Osteoblast (primary cell): ENCODE measurements around the gene FAM50A. TPM values are rescaled to one million over a fixed set of nuclear protein-coding genes. Genes with fewer than 3 reads are reported as not detected.

Experiments used
- DNase-seq: peaks from one replicate; pipeline ENCODE4 v3.0.0; 2011; ENCODE audit warnings: low spot score, mixed read lengths; ENCODE audit not compliant: insufficient read length; ENCODE audit errors: missing footprints
- H2AFZ ChIP-seq: 2 replicates; pipeline ENCODE4 v1.6.0; 2011; ENCODE audit warnings: mild to moderate bottlenecking, low read length
- H3K27ac ChIP-seq: 2 replicates; pipeline ENCODE4 v1.5.1; 2011; ENCODE audit warnings: mild to moderate bottlenecking, low read depth, low read length, moderate library complexity
- H3K27me3 ChIP-seq: 2 replicates; pipeline ENCODE4 v1.6.0; 2012; ENCODE audit warnings: mild to moderate bottlenecking, control low read depth, inconsistent platforms, low read length, moderate library complexity; ENCODE audit not compliant: insufficient read depth
- H3K36me3 ChIP-seq: 2 replicates; pipeline ENCODE4 v1.5.1; 2011; ENCODE audit warnings: mild to moderate bottlenecking, low read length, control low read depth, moderate library complexity; ENCODE audit not compliant: insufficient read depth
- H3K4me1 ChIP-seq: 2 replicates; pipeline ENCODE4 v1.5.1; 2011; ENCODE audit warnings: mild to moderate bottlenecking, low read length, control low read depth, moderate library complexity; ENCODE audit not compliant: insufficient read depth
- H3K4me2 ChIP-seq: 2 replicates; pipeline ENCODE4 v1.6.0; 2011; ENCODE audit warnings: mild to moderate bottlenecking, low read length; ENCODE audit not compliant: insufficient read depth
- H3K4me3 ChIP-seq: fragments of 200-600 bp; sonication (generic); 3 replicates; pipeline ENCODE4 v1.5.1; 2012; ENCODE audit warnings: mild to moderate bottlenecking, low read length, inconsistent platforms; ENCODE audit not compliant: insufficient read depth
- H3K79me2 ChIP-seq: 2 replicates; pipeline ENCODE4 v1.6.0; 2012; ENCODE audit warnings: mild to moderate bottlenecking, low read length, control low read depth, inconsistent platforms; ENCODE audit not compliant: insufficient read depth
- H3K9me3 ChIP-seq: 2 replicates; pipeline ENCODE4 v1.5.1; 2011; ENCODE audit warnings: low read depth, low read length, control low read depth
- H4K20me1 ChIP-seq: 2 replicates; pipeline ENCODE4 v1.6.0; 2012; ENCODE audit warnings: mild to moderate bottlenecking, low read length, control low read depth; ENCODE audit not compliant: insufficient read depth
- CTCF ChIP-seq: IDR thresholded peaks from 2 replicates; pipeline ENCODE4 v1.5.1; 2011; ENCODE audit warnings: mild to moderate bottlenecking, low read depth, low read length, moderate library complexity; ENCODE audit errors: extremely low read depth
- total RNA-seq: library from RNA; depleted of rRNA; stranded (reverse); fragments of >200 nt; gene quantifications from 2 replicates; pipeline ENCODE4 v1.2.3, GENCODE V29; 2012

Gene FAM50A
- total RNA-seq, 1 donor: 48.1 TPM

- Histone ChIP-seq H3K27ac (no peak overlapping the region), H4K20me1 (no peaks in the 10 kb centered on the region)
- DNase-seq: no peak
Measured at GRCh38 chrX:154419688-154420401, 24.1 kb upstream of the FAM50A start.

DNA sequence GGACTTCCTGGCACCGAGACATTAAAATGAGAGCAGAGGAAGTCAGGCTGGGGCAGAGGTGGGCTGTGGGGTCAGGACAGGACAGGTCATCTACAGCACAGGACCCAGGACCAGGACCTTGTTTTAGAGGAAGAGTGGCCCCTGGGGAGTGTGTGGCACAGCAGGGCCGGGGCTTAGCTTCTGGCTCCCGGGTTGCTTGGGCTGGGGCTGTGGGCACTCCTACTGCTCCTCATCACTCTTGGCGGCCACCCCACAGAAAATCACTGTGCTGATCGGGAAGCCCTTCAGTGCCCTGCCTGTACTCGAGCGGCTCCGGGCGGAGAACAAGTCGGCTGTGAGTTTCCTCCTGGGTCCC, 23.6 kb upstream of the FAM50A start:
- Histone ChIP-seq H3K27ac (no peak overlapping the region), H3K9me3 (no peaks in the 10 kb centered on the region), H2AFZ (no peak overlapping the region), H3K79me2 (no peaks in the 10 kb centered on the region), H3K4me3 (no peak overlapping the region), H3K27me3 (no peaks in the 10 kb centered on the region), H3K36me3 (no peaks in the 10 kb centered on the region), H3K4me1 (no peaks in the 10 kb centered on the region), H4K20me1 (no peaks in the 10 kb centered on the region), H3K4me2 (no peak overlapping the region)
- DNase-seq: no peak
- TF ChIP-seq CTCF: no peak

More at GRCh38 chrX:154419688-154420401, 24.1 kb upstream of the FAM50A start:
- Histone ChIP-seq H3K36me3 (no peaks in the 10 kb centered on the region), H3K4me2 (no peak overlapping the region), H2AFZ (no peak overlapping the region), H3K4me1 (no peaks in the 10 kb centered on the region), H3K79me2 (no peaks in the 10 kb centered on the region), H3K4me3 (no peak overlapping the region), H3K27me3 (no peaks in the 10 kb centered on the region), H3K9me3 (no peaks in the 10 kb centered on the region)
- TF ChIP-seq CTCF: no peak

DNA sequence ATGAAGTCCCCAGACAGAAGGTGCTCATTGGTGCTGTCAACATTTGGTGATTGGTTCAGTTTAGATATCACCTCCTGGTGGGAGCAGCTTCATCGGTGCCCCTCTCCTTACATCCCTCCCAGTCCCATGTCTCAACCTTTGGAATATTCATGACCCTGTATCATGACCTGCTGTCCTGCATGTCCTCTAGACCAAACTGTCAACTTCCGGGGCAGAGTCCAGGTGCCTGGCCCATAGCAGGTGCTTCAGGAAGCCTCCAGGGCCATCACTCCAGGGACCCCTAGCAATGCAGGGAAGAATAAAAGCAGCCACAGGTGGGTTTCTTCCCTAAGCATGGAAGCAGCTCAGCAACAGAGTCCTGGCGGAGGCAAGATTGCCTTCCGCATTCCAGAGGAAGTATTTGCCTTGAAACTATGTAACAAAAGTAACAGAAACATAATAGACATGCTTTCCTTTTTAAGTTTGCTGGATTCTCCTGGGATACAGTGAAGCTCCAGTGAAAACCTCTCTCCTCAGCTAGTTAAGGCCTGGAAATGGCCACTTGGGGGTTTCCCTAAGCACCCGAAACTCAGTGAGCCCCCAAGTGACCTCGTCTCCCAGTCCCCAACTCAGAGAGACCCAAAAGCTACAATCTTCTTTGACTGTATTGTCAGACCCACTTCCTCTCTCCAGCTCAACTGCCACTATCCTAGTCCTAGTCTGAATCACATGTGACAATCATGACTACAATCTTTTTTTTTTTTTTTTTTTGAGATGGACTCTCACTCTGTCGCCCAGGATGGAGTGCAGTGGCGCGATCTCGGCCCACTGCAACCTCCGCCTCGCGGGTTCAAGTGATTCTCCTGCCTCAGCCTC, 16.8 kb upstream of the FAM50A start:
- H4K20me1 ChIP-seq: peaks cover 6% of the 10 kb centered on the region
- TF ChIP-seq CTCF: no peak
- H2AFZ ChIP-seq: no peak overlapping the region
- DNase-seq: no peak
- no peak overlapping the region for H3K4me2 ChIP-seq
- no peaks in the 10 kb centered on the region for H3K27me3 ChIP-seq
- H3K36me3 ChIP-seq: no peaks in the 10 kb centered on the region
- no peaks in the 10 kb centered on the region for H3K9me3 ChIP-seq
- H3K79me2 ChIP-seq: peaks cover 29% of the 10 kb centered on the region
- H3K4me1 ChIP-seq: peaks cover 7% of the 10 kb centered on the region
- no peak overlapping the region for H3K4me3 ChIP-seq
- H3K27ac ChIP-seq: no peak overlapping the region
